Measurements from ENCODE around the gene PTRH1. TPM values are rescaled to one million over a fixed set of nuclear protein-coding genes. Genes with fewer than 3 reads are reported as not detected.

Gene PTRH1
- total RNA-seq, 1 experiment from 2014 or later, result 15.1 TPM

DNA sequence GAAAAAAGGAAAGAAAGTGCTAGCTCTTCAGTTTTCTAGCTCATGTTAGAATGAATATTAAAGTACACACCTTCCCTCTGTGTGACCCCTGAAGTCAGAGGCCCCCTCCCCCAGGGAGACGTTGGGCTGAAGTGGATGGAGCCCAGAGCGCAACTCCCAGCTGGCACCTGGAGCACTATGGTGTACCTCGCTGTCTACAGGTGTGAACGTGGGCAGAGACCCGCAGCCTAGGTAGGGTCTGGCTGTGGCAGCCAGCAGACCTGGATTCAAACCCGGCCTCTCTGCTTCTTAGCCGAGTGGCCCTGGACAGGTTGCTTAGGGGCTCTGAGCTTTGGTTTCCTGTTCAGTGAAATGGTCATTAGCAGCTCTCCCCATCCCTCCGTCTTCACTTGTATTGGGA lies 13.3 kb upstream of the PTRH1 start:
- CTCF ChIA-PET, result interaction anchor here (1.7 kb wide), 1 partner anchor 13 kb away, joined by 5 read pairs; the partner anchor contains the start of genes PTRH1 and TTC16

GRCh38 chr9:127726871-127727270 lies 11.4 kb upstream of the PTRH1 start:
- intact Hi-C loops (cut with micrococcal nuclease; ENCODE audit: unreplicated experiment), result no loop called here
- no peak for DNase-seq
- CTCF ChIA-PET, result no interaction called here
- no peaks in the 10 kb centered on the region for H3K36me3 Mint-ChIP-seq (ENCODE audit: insufficient read depth, unreplicated experiment)
- H3K4me3 Mint-ChIP-seq (ENCODE audit: low read depth, unreplicated experiment), result no peak overlapping the region
- TF ChIP-seq CTCF (IDR thresholded peaks at IDR 0.05; ENCODE audit: unreplicated experiment), result no peak
- no peaks in the 10 kb centered on the region for H3K4me1 Mint-ChIP-seq (ENCODE audit: low read depth, unreplicated experiment)
- no peaks in the 10 kb centered on the region for H3K9me3 Mint-ChIP-seq (ENCODE audit: low read depth, unreplicated experiment)
- H3K27ac Mint-ChIP-seq (ENCODE audit: unreplicated experiment), result no peak overlapping the region
- no TSS peak for BruUV-seq (replicated peaks)
- no peaks in the 10 kb centered on the region for H3K27me3 Mint-ChIP-seq (ENCODE audit: unreplicated experiment)

More for the DNA sequence above, 13.3 kb upstream of the PTRH1 start:
- no peak for TF ChIP-seq CTCF (IDR thresholded peaks at IDR 0.05; ENCODE audit: unreplicated experiment)
- no peaks in the 10 kb centered on the region for H3K27me3 Mint-ChIP-seq (ENCODE audit: unreplicated experiment)
- no peak overlapping the region for H3K4me3 Mint-ChIP-seq (ENCODE audit: low read depth, unreplicated experiment)
- H3K9me3 Mint-ChIP-seq (ENCODE audit: low read depth, unreplicated experiment), result no peaks in the 10 kb centered on the region
- H3K4me1 Mint-ChIP-seq (ENCODE audit: low read depth, unreplicated experiment), result no peaks in the 10 kb centered on the region
- no peak overlapping the region for H3K27ac Mint-ChIP-seq (ENCODE audit: unreplicated experiment)
- H3K36me3 Mint-ChIP-seq (ENCODE audit: insufficient read depth, unreplicated experiment), result no peaks in the 10 kb centered on the region
- DNase-seq, result no peak
- no TSS peak for BruUV-seq (replicated peaks)
- intact Hi-C loops (cut with micrococcal nuclease; ENCODE audit: unreplicated experiment), result no loop called here

DNA sequence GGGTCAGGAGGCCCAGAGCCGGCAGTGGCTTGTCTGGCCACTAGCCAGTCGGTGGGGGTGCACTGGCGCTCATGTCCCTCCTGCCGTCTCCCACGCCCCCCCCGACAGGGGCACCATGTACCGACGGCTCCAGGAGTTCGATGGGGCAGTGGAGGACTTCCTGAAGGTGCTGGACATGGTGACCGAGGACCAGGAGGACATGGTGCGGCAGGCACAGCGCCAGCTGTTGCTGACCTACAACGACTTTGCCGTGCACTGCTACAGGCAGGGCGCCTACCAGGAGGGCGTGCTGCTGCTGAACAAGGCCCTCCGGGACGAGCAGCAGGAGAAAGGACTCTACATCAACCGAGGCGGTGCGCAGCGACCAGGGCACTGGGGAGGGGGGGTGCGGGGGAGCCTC lies 8.5 kb upstream of the PTRH1 start:
- Mint-ChIP-seq H3K36me3 (ENCODE audit: insufficient read depth, unreplicated experiment) (peaks cover 5% of the 10 kb centered on the region), H3K27me3 (ENCODE audit: unreplicated experiment) (peaks cover 10% of the 10 kb centered on the region), H3K27ac (ENCODE audit: unreplicated experiment) (no peak overlapping the region), H3K4me3 (ENCODE audit: low read depth, unreplicated experiment) (no peak overlapping the region), H3K4me1 (ENCODE audit: low read depth, unreplicated experiment) (peaks cover 10% of the 10 kb centered on the region), H3K9me3 (ENCODE audit: low read depth, unreplicated experiment) (no peaks in the 10 kb centered on the region)
- no peak for DNase-seq
- intact Hi-C loops (cut with micrococcal nuclease; ENCODE audit: unreplicated experiment), result no loop called here
- BruUV-seq (replicated peaks), result no TSS peak
- TF ChIP-seq CTCF (IDR thresholded peaks at IDR 0.05; ENCODE audit: unreplicated experiment), result no peak
- CTCF ChIA-PET, result no interaction called here

GRCh38 chr9:127723444-127723843 lies 8.0 kb upstream of the PTRH1 start:
- H3K4me3 Mint-ChIP-seq (ENCODE audit: low read depth, unreplicated experiment), result no peak overlapping the region
- no TSS peak for BruUV-seq (replicated peaks)
- H3K36me3 Mint-ChIP-seq (ENCODE audit: insufficient read depth, unreplicated experiment), result peaks cover 5% of the 10 kb centered on the region
- intact Hi-C loops (cut with micrococcal nuclease; ENCODE audit: unreplicated experiment), result no loop called here
- DNase-seq, result no peak
- H3K9me3 Mint-ChIP-seq (ENCODE audit: low read depth, unreplicated experiment), result no peaks in the 10 kb centered on the region
- H3K27ac Mint-ChIP-seq (ENCODE audit: unreplicated experiment), result no peak overlapping the region
- H3K4me1 Mint-ChIP-seq (ENCODE audit: low read depth, unreplicated experiment), result peaks cover 10% of the 10 kb centered on the region
- TF ChIP-seq CTCF (IDR thresholded peaks at IDR 0.05; ENCODE audit: unreplicated experiment), result no peak
- CTCF ChIA-PET, result no interaction called here
- peaks cover 10% of the 10 kb centered on the region for H3K27me3 Mint-ChIP-seq (ENCODE audit: unreplicated experiment)
